ENCODE results near the gene C1orf146. TPM values are rescaled to one million over a fixed set of nuclear protein-coding genes. Genes with fewer than 3 reads are reported as not detected.

Gene C1orf146, protein sequence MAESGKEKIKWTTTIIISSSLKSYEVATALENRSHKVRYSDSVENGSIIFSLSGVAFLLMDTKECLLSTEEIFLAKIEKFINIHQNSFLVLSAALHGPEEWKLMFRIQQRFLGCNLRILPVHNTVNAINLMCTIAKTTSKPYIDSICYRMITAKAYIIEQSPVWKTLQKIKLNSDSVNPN
- total RNA-seq (1 to 10 TPM; 3.2 to 8.0 TPM), polyA plus RNA-seq (ENCODE audit: insufficient read depth, low read depth, low replicate concordance) (11.1 TPM)
- long read RNA-seq, donor 1, result 0 reads
- long read RNA-seq, donor 2, result 0 reads

DNA sequence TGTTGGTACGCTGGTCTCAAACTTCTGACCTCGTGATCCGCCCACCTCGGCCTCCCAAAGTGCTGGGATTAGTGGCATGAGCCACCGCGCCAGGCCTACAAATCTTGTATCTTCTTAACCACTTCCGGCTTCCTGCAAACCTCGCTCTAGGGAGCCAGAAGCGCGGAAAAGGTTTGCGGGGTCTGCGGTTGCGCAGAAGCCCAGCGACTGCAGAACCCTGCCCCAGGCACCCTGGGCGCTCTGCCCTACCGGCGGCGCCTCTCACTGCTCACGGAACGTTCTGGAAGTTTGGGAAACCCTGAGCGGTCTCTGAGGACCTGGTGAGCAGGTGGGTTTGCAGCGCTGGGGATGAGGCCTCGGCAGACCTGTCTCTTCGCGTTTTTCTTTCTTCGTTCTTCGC, at the start of gene C1orf146:
TSS of gene C1orf146 (plus strand) at position 195 of the 400 bp plus-strand sequence. CDS start 13,506 bp downstream, outside the sequence.
- TF ChIP-seq, protein P1, sequence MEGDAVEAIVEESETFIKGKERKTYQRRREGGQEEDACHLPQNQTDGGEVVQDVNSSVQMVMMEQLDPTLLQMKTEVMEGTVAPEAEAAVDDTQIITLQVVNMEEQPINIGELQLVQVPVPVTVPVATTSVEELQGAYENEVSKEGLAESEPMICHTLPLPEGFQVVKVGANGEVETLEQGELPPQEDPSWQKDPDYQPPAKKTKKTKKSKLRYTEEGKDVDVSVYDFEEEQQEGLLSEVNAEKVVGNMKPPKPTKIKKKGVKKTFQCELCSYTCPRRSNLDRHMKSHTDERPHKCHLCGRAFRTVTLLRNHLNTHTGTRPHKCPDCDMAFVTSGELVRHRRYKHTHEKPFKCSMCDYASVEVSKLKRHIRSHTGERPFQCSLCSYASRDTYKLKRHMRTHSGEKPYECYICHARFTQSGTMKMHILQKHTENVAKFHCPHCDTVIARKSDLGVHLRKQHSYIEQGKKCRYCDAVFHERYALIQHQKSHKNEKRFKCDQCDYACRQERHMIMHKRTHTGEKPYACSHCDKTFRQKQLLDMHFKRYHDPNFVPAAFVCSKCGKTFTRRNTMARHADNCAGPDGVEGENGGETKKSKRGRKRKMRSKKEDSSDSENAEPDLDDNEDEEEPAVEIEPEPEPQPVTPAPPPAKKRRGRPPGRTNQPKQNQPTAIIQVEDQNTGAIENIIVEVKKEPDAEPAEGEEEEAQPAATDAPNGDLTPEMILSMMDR (IDR thresholded peaks at IDR 0.05), result no peak
- no peak for TF ChIP-seq POLR2A (IDR thresholded peaks at IDR 0.05)
- H3K36me3 ChIP-seq (ENCODE audit: low read depth, missing control alignments), result no peaks in the 10 kb centered on the region
- peak within 1 kb of the TSS; percentile 36 to 56 for H3K4me3 ChIP-seq
- peak; percentile 61 for DNase-seq
- no peaks in the 10 kb centered on the region for H3K9me3 ChIP-seq
- intact Hi-C loops (cut with DNase I; ENCODE audit: low total_unique reads), result no loop called here
- 79 to 86% methylated on average over 23 to 27 of the region's 27 CpGs for WGBS, 2 donors
- no peaks in the 10 kb centered on the region for H3K27me3 ChIP-seq
- no peaks in the 10 kb centered on the region for H3K4me1 ChIP-seq
- peak within 1 kb of the TSS in 1 of 2 donors; percentile 39 for H3K27ac ChIP-seq

DNA sequence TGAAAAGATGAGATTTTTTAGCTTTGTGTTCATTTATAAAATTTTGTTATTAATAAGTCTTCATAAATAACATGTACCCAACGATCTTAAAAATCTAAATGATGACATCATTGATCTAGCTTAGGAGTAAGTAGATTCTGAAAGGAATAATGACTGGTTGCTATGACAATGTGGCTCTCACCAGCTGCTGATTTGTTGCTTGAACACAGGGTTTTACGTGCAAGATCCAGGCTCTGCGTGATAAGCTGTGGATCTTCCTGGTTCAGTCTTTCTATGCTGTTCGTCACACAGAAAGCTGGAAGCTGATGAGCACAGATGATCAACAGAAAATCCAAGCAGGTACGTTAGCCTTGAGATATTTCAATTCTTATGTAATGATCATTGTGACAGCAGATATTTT, 49.1 kb upstream of the C1orf146 start:
- Histone ChIP-seq H3K36me3 (ENCODE audit: low read depth, missing control alignments) (no peaks in the 10 kb centered on the region), H3K4me1 (no peaks in the 10 kb centered on the region), H3K4me3 (no peak overlapping the region), H3K27me3 (no peaks in the 10 kb centered on the region), H3K9me3 (no peaks in the 10 kb centered on the region), H3K27ac (no peak overlapping the region)
- intact Hi-C loops (cut with DNase I; ENCODE audit: low total_unique reads), result no loop called here
- no peak for DNase-seq
- 49 to 58% methylated on average over 5 of the region's 5 CpGs for WGBS, 2 donors
- TF ChIP-seq, protein P1 (IDR thresholded peaks at IDR 0.05), result no peak
- TF ChIP-seq POLR2A (IDR thresholded peaks at IDR 0.05), result no peak

DNA sequence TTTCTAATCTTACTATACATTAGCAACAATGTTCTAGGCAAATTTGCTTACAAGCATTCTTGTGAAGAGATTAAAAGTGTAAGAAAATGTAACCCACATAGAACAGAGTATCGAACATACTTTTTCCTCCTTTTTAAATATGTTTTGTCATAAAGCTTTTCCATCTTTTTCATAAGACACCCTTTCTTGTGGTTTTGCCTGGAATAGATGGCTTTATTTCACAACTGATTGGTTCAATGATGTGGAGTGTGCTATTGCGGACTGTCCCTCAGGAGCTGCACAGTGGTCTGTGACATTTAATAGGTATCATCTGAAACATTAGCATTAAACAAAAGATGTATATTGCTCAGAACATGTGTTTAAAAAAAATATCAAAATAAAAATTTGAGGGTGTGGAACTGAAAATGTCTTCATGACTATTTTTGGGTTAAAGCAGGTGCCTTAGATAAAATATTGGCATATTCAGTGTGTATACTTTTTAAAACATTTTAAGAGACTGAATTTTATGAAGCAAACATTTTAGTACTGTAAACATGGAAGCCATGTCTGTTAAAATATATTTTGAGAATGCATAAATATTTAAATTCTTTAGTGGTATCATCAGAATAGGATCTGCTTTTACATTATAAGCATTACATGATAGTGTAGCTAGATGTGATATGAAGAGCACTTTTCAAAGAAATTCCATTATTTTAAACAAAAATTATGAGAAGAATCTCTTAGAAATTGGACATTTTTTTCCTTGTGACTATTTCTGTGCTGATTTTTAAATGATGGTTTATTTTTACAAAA, 48.3 kb upstream of the C1orf146 start:
- no peak overlapping the region for H3K27ac ChIP-seq
- no peaks in the 10 kb centered on the region for H3K4me1 ChIP-seq
- TF ChIP-seq, protein P1 (IDR thresholded peaks at IDR 0.05), result no peak
- TF ChIP-seq POLR2A (IDR thresholded peaks at IDR 0.05), result no peak
- no peaks in the 10 kb centered on the region for H3K9me3 ChIP-seq
- DNase-seq, result no peak
- no peaks in the 10 kb centered on the region for H3K27me3 ChIP-seq
- intact Hi-C loops (cut with DNase I; ENCODE audit: low total_unique reads), result no loop called here
- 84 to 86% methylated on average over 2 of the region's 2 CpGs for WGBS, 2 donors
- H3K36me3 ChIP-seq (ENCODE audit: low read depth, missing control alignments), result no peaks in the 10 kb centered on the region
- no peak overlapping the region for H3K4me3 ChIP-seq

DNA sequence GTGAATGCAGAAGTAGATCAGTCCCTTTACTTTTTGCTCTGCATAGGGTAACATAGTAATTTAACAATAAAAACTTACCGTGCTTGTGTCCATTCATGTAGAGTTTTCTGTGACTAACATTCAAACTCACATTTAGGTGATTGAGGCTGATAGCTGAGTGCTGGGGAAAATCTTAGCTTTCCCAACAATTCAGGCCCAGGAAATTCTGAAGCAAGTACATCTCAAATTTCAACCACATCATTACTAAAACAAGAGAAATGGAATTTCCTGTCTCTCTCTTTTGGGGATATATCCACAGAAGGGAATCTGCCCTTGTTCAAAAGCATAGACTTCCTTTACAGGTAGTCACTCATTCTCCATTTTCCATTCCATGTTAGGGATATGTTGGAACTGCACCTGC, 33.1 kb upstream of the C1orf146 start:
- no peak overlapping the region for H3K27ac ChIP-seq
- H3K9me3 ChIP-seq, result no peaks in the 10 kb centered on the region
- no peaks in the 10 kb centered on the region for H3K4me1 ChIP-seq
- no peak overlapping the region for H3K4me3 ChIP-seq
- intact Hi-C loops (cut with DNase I; ENCODE audit: low total_unique reads), result no loop called here
- H3K36me3 ChIP-seq (ENCODE audit: low read depth, missing control alignments), result no peaks in the 10 kb centered on the region
- WGBS, 2 donors, result 86 to 91% methylated on average over 1 of the region's 1 CpG
- no peak for DNase-seq
- TF ChIP-seq, protein P1 (IDR thresholded peaks at IDR 0.05), result no peak
- TF ChIP-seq POLR2A (IDR thresholded peaks at IDR 0.05), result no peak
- no peaks in the 10 kb centered on the region for H3K27me3 ChIP-seq

All from testis (tissue), 5 donors.